Transverse colon (tissue), 4 donors: Measurements from ENCODE around the gene TM6SF1.

Experiments
- CTCF ChIP-seq, 5 experiments: fragments of 200-600 bp in 3 of 5; fragments of 450-650 bp in 2 of 5; sonication (generic) in 3 of 5; IDR thresholded peaks; 1 replicate in 2 of 5; 2 replicates in 3 of 5; pipeline ENCODE4 v1.5.1; 2016 to 2017; ENCODE audit warnings: antibody characterized with exemption in 5 of 5, inconsistent platforms in 3 of 5, mild to moderate bottlenecking in 2 of 5, moderate library complexity in 1 of 5
- EP300 ChIP-seq: sonication (generic); formaldehyde crosslinking; IDR thresholded peaks from one replicate; pipeline ENCODE4 v1.6.1; 2017; ENCODE audit warnings: antibody characterized with exemption, low read depth
- POLR2A ChIP-seq: fragments of 450-650 bp; IDR thresholded peaks from one replicate; pipeline ENCODE4 v1.6.1; 2016; ENCODE audit warnings: antibody characterized with exemption, mild to moderate bottlenecking, moderate library complexity
- POLR2AphosphoS5 ChIP-seq, 3 donors: sonication (generic); formaldehyde crosslinking; IDR thresholded peaks; one replicate each; pipeline ENCODE4 v1.6.1; 2016; ENCODE audit warnings: antibody characterized with exemption in 3 of 3

DNA sequence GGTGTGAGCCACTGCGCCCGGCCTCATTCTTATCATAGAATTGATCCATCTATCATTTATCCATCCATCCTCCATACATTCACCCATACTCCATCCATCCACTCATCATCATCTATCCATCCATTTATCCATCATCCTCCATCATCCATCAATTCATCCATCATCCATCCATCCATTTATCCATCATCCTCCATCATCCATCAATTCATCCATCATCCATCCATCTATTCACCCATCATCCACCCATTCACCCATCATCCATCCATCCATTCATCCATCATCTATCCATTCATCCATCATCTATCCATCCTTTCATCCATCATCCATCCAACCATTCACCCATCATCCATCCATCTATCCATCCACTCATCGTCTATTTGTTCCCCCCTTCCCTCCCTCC is 3.7 kb downstream of the TM6SF1 start:
- TF ChIP-seq CTCF (IDR thresholded peaks at IDR 0.05) (no peak), POLR2A (no peak), POLR2AphosphoS5 (IDR thresholded peaks at IDR 0.05) (no peak), EP300 (no peak)
